Heart left ventricle (tissue), 16 donors: ENCODE results near the gene KATNA1. TPM values are rescaled to one million over a fixed set of nuclear protein-coding genes. Genes with fewer than 3 reads are reported as not detected.

Source experiments
- ATAC-seq, 4 donors: fragments of 200-7000 bp; cut with Tn5 transposase; one replicate each; pipeline ENCODE4 v1.9.1; 2020 to 2022; ENCODE audit warnings: moderate library complexity in 4 of 4, mild to moderate bottlenecking in 3 of 4, moderate number of reproducible peaks in 1 of 4
- DNase-seq, 5 donors: peaks; one replicate each; pipeline ENCODE4 v3.0.0-alpha.2; 2020
- H3K27ac ChIP-seq, 12 donors: fragments of 200-600 bp; sonication (generic) in 4 of 12; one replicate each; pipeline versions ENCODE4 v1.5.0 to v1.8.0; 2016 to 2022; ENCODE audit warnings: mild to moderate bottlenecking in 2 of 12
- H3K27me3 ChIP-seq, 9 donors: fragments of 200-600 bp; sonication (generic) in 2 of 9; one replicate each; pipeline versions ENCODE4 v1.5.1 to v1.8.0; 2016 to 2022; ENCODE audit warnings: mild to moderate bottlenecking in 3 of 9
- H3K36me3 ChIP-seq, 9 donors: fragments of 200-600 bp; sonication (generic) in 2 of 9; one replicate each; pipeline versions ENCODE4 v1.5.0 to v1.8.0; 2018 to 2022; ENCODE audit warnings: mild to moderate bottlenecking in 2 of 9
- H3K4me1 ChIP-seq, 12 donors: fragments of 200-600 bp; sonication (generic) in 4 of 12; one replicate each; pipeline versions ENCODE4 v1.5.0 to v1.8.0; 2016 to 2022; ENCODE audit warnings: mild to moderate bottlenecking in 3 of 12
- H3K4me3 ChIP-seq, 12 donors: fragments of 200-600 bp; sonication (generic) in 4 of 12; one replicate each; pipeline versions ENCODE4 v1.5.0 to v1.8.0; 2017 to 2022; ENCODE audit warnings: mild to moderate bottlenecking in 9 of 12, moderate library complexity in 4 of 12
- H3K9me3 ChIP-seq, 12 donors: fragments of 200-600 bp; sonication (generic) in 4 of 12; one replicate each; pipeline versions ENCODE4 v1.5.0 to v1.8.0; 2016 to 2022; ENCODE audit warnings: mild to moderate bottlenecking in 1 of 12
- CTCF ChIP-seq, 12 donors: fragments of 200-600 bp; sonication (generic) in 4 of 12; IDR thresholded peaks; one replicate each; pipeline versions ENCODE4 v1.5.0 to v1.8.0; 2018 to 2022; ENCODE audit warnings: antibody characterized with exemption in 12 of 12, mild to moderate bottlenecking in 5 of 12
- POLR2A ChIP-seq, 2 donors: fragments of 450-650 bp; IDR thresholded peaks; one replicate each; pipeline ENCODE4 v1.6.1; 2017; ENCODE audit warnings: antibody characterized with exemption in 2 of 2, mild to moderate bottlenecking in 2 of 2, moderate library complexity in 2 of 2
- WGBS, 4 donors: extraction: QIAGEN DNeasy Blood & Tissue Kit in 2 of 4; methylation state at CpG; one replicate each; pipeline versions ENCODE4 v1.1.5 to v1.1.7; 2013 to 2018; 5-methylcytosine and 5-hydroxymethylcytosine counted together
- intact Hi-C, 10 donors: fragments of 100-400 bp; cut with DNase I; formaldehyde crosslinking; loops; one replicate each; pipeline versions ENCODE4 v1.11.1 to v1.14.2; 2022
- polyA plus RNA-seq, 2 donors: library from polyadenylated mRNA; stranded (reverse); fragments of 200-250 nt; gene quantifications; one replicate each; pipeline ENCODE4 v1.2.3, GENCODE V29; 2013
- total RNA-seq, 9 donors: library from RNA; depleted of rRNA in 2 of 9; stranded (reverse); fragments of >200 nt in 2 of 9; fragmentation: NEBNext Ultra II Directional in 3 of 9; extraction: Animal tissue kit (Norgen Biotek cat#: 25700) in 3 of 9; gene quantifications; one replicate each; pipeline versions ENCODE4 v1.1.0 to v1.2.4, GENCODE V29; 2016 to 2023
- donor health status: ischemic (EF 13 %, LVEDD 7.1; RV severe dilation, severe dysfunction).
- donor health status: healthy with polysubstance abuse.
- donor health status: DM: no; HTN: yes; CAD: no.
- donor health status: DM: no; HTN: no; CAD: no.
- donor health status: ischemic (EF 25% LVEDD 6.9; RV normal size, moderate dysfunction).
- donor health status: ischemic (EF 25% LVEDD 5.7; RV mildly dilated, moderate dysfunction).
- donor health status: healthy.
- donor health status: DM: yes; HTN: yes; CAD: no.
- donor health status: ischemic (EF 35%, LVEDD 5.7; RV mildly dilated, moderate dysfunction).
- donor health status: nonischemic (EF 11% LVEDD 7.7; RV severe dilation, severe dysfunction).
- donor health status: DM: yes; HTN: yes; CAD: no.
- donor health status: PGD.
- donor health status: ischemic (EF 29% LVEDD 5.4; RV normal size, mild dysfunction).
- donor health status: nonischemic (EF 23%, LVEDD 6.1; RV moderate dilation, normal function).

KATNA1 gene
- total and polyA plus RNA-seq, 11 donors, result 5.6 to 19.3 (median 12.6) TPM

DNA sequence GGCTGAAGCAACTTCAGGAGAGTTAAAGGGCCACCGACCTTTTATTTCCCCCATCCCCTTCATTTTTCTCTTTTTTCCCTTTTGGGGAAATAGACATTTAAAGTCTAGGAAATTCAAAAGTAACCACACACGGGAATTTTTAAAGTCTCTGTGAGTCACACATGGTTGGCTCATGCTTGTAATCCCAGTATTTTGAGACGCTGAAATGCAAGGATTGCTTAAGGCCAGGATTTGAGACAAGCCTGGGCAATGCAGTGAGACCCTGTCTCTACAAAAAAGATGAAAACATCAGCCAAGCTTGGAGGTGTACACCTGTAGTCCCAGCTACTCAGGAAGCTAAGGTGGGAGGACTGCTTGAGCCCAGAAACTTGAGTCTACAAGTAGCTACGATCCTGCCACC is 34.2 kb downstream of the KATNA1 start:
- DNase-seq (no peak), ATAC-seq (no peak)
- Histone ChIP-seq H3K27ac (no peak overlapping the region), H3K9me3 (peaks cover 0 to 16% (median 5%) of the 10 kb centered on the region in 12 donors), H3K27me3 (no peaks in the 10 kb centered on the region), H3K4me3 (no peak overlapping the region), H3K4me1 (peaks cover 0 to 15% (median 2%) of the 10 kb centered on the region in 12 donors), H3K36me3 (peaks cover 0 to 47% (median 7%) of the 10 kb centered on the region in 9 donors)
- intact Hi-C loops, result no loop called here
- 85 to 93% (median 89%) methylated on average over 4 of the region's 4 CpGs for WGBS, 4 donors
- TF ChIP-seq POLR2A (IDR thresholded peaks at IDR 0.05) (no peak), CTCF (IDR thresholded peaks at IDR 0.05) (no peak)

- Histone ChIP-seq H3K36me3 (peaks cover 0 to 36% (median 8%) of the 10 kb centered on the region in 9 donors), H3K4me1 (no peaks in the 10 kb centered on the region), H3K27ac (no peak overlapping the region), H3K4me3 (no peak overlapping the region), H3K9me3 (peaks cover 0 to 8% (median 4%) of the 10 kb centered on the region in 12 donors), H3K27me3 (no peaks in the 10 kb centered on the region)
- 90 to 94% (median 91%) methylated on average over 7 of the region's 7 CpGs for WGBS, 4 donors
- TF ChIP-seq CTCF (IDR thresholded peaks at IDR 0.05) (no peak), POLR2A (IDR thresholded peaks at IDR 0.05) (no peak)
- ATAC-seq, result no peak
- DNase-seq, result no peak
- intact Hi-C loops, result no loop called here
Observed at GRCh38 chr6:149608381-149608982, 40.0 kb downstream of the KATNA1 start.

DNA sequence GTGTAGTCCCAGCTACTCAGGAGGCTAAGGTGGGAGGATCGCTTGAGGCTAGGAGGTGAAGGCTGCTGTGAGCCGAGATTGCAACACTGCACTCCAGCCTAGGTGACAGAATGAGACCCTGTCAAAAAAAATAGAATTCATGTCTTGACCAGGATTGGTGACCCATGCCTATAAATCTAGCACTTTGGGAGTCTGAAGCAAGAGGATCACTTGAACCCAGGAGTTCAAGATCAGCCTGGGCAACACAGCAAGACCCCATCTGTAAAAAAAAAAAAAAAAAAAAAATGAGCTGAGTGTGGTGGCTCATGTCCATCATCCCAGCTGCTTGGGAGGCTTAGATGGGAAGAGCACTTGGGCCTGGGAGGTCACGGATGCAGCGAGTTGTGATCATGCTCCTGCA is 48.0 kb downstream of the KATNA1 start:
- WGBS, 4 donors, result 96 to 99% (median 99%) methylated on average over 4 of the region's 4 CpGs
- H3K4me3 ChIP-seq, result no peak overlapping the region
- H3K36me3 ChIP-seq, result peaks cover 0 to 84% (median 70%) of the 10 kb centered on the region in 9 donors
- no peak for ATAC-seq
- DNase-seq, result no peak
- TF ChIP-seq CTCF (IDR thresholded peaks at IDR 0.05) (no peak), POLR2A (IDR thresholded peaks at IDR 0.05) (no peak)
- intact Hi-C loops, result no loop called here
- H3K4me1 ChIP-seq, result no peaks in the 10 kb centered on the region
- H3K27ac ChIP-seq, result no peak overlapping the region
- no peaks in the 10 kb centered on the region for H3K27me3 ChIP-seq
- H3K9me3 ChIP-seq, result no peaks in the 10 kb centered on the region

DNA sequence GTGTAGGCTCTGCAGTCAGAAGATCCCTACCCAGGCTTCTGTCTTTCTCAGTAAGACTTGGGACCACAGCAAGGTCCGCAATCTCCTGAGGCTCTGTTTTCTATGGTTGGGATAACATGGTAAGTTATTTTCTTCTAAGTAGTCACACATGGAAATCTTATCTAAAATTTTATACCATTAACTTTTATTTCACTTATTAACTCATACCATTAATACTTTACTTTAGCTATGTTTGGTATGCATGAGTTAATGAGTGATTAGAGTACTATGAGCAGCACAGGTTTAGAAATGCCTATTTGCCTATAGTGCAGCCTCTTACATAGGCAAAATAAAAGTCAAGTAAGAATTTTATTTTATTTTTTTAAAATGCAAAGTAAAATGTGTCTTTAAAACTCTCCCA is 55.1 kb downstream of the KATNA1 start:
- Histone ChIP-seq H3K36me3 (peaks cover 0 to 100% (median 86%) of the 10 kb centered on the region in 9 donors), H3K4me1 (no peaks in the 10 kb centered on the region), H3K27ac (no peak overlapping the region), H3K27me3 (no peaks in the 10 kb centered on the region), H3K4me3 (no peak overlapping the region), H3K9me3 (no peaks in the 10 kb centered on the region)
- no peak for DNase-seq
- no peak for ATAC-seq
- intact Hi-C loops, result no loop called here
- TF ChIP-seq CTCF (IDR thresholded peaks at IDR 0.05) (no peak), POLR2A (IDR thresholded peaks at IDR 0.05) (no peak)
- 97 to 100% (median 100%) methylated on average over 1 of the region's 1 CpG for WGBS, 4 donors
